HG03095 (cell line): ENCODE results near the gene AQP3.
A peak's percentile ranks its signal among the peaks of the same experiment; 100 is the strongest.
"Not testable (repeated sequence)": the region's sequence is repeated elsewhere in the genome, so short reads cannot be mapped to it uniquely, and the experiment has no call there.

Experiments
- ATAC-seq: cut with Tn5 transposase; IDR thresholded peaks from one replicate; pipeline ENCODE4 v1.9.1; 2021; ENCODE audit warnings: moderate library complexity; ENCODE audit not compliant: unreplicated experiment

The AQP3 gene

GRCh38 chr9:33465596-33466564 lies 18.5 kb upstream of the AQP3 start:
- ATAC-seq, result no peak

GRCh38 chr9:33465096-33465495 lies 17.7 kb upstream of the AQP3 start:
- no peak for ATAC-seq

GRCh38 chr9:33464045-33464636 lies 16.7 kb upstream of the AQP3 start:
- ATAC-seq, result no peak

- ATAC-seq, result no peak
Measured at GRCh38 chr9:33463151-33463550, 15.8 kb upstream of the AQP3 start.

GRCh38 chr9:33461492-33461891 lies 14.1 kb upstream of the AQP3 start:
- ATAC-seq, result no peak

GRCh38 chr9:33460854-33461253 lies 13.5 kb upstream of the AQP3 start:
- no peak for ATAC-seq

GRCh38 chr9:33459115-33459514 lies 11.7 kb upstream of the AQP3 start:
- no peak for ATAC-seq

- no peak for ATAC-seq
Measured at GRCh38 chr9:33458444-33458843, 11.1 kb upstream of the AQP3 start.

GRCh38 chr9:33455945-33456344 lies 8.6 kb upstream of the AQP3 start:
- ATAC-seq, result no peak

GRCh38 chr9:33455456-33455855 lies 8.1 kb upstream of the AQP3 start:
- ATAC-seq, result not testable (repeated sequence)

- ATAC-seq, result not testable (repeated sequence)
Measured at GRCh38 chr9:33454661-33455026, 7.3 kb upstream of the AQP3 start.

- ATAC-seq, result peak; percentile 60
Measured at GRCh38 chr9:33453999-33454660, 6.7 kb upstream of the AQP3 start.

- ATAC-seq, result no peak
Measured at GRCh38 chr9:33453286-33453860, 6.0 kb upstream of the AQP3 start.

GRCh38 chr9:33452828-33453271 lies 5.5 kb upstream of the AQP3 start:
- no peak for ATAC-seq

GRCh38 chr9:33450621-33451146 lies 3.3 kb upstream of the AQP3 start:
- ATAC-seq, result no peak

GRCh38 chr9:33449715-33450114 lies 2.3 kb upstream of the AQP3 start:
- no peak for ATAC-seq

GRCh38 chr9:33447799-33448553 lies 583 bp upstream of the AQP3 start:
- no peak for ATAC-seq

GRCh38 chr9:33446240-33446945 lies 1.0 kb downstream of the AQP3 start:
- ATAC-seq, result peak; percentile 88

GRCh38 chr9:33445389-33446239 lies 1.8 kb downstream of the AQP3 start:
- ATAC-seq, result no peak
